NOMO-1 (cell line): ENCODE data around the gene EFNA4.

ENCODE experiments used
- DNase-seq, 2 experiments: peaks; one replicate each; lab custom pipeline; 2025; ENCODE audit not compliant: unreplicated experiment in 2 of 2; lab: John Stamatoyannopoulos, UW

The EFNA4 gene

GRCh38 chr1:155084722-155085503 is 21.4 kb downstream of the EFNA4 start:
- peak; percentile 93 to 94 for DNase-seq

GRCh38 chr1:155085504-155086127 is 22.1 kb downstream of the EFNA4 start:
- peak; percentile 41 to 47 for DNase-seq

- peak; percentile 45 to 46 for DNase-seq
Measured at GRCh38 chr1:155086128-155086741, 22.7 kb downstream of the EFNA4 start.

GRCh38 chr1:155086856-155087535 is 23.5 kb downstream of the EFNA4 start:
- no peak for DNase-seq

GRCh38 chr1:155091071-155092051 is 27.8 kb downstream of the EFNA4 start:
- DNase-seq, result peak; percentile 47 to 53

- no peak for DNase-seq
Measured at GRCh38 chr1:155092131-155092530, 28.6 kb downstream of the EFNA4 start.

- DNase-seq, result no peak
Measured at GRCh38 chr1:155092641-155093040, 29.1 kb downstream of the EFNA4 start.

- DNase-seq, result peak; percentile 27 to 55
Measured at GRCh38 chr1:155093911-155094621, 30.5 kb downstream of the EFNA4 start.

GRCh38 chr1:155094622-155094948 is 31.0 kb downstream of the EFNA4 start:
- no peak for DNase-seq

- no peak for DNase-seq
Measured at GRCh38 chr1:155099331-155099730, 35.8 kb downstream of the EFNA4 start.

GRCh38 chr1:155103325-155103724 is 39.8 kb downstream of the EFNA4 start:
- no peak for DNase-seq

GRCh38 chr1:155104605-155105534 is 41.3 kb downstream of the EFNA4 start:
- DNase-seq, result no peak

GRCh38 chr1:155105604-155106011 is 42.1 kb downstream of the EFNA4 start:
- DNase-seq, result no peak

- DNase-seq, result no peak
Measured at GRCh38 chr1:155106862-155107261, 43.3 kb downstream of the EFNA4 start.

GRCh38 chr1:155107309-155108264 is 44.0 kb downstream of the EFNA4 start:
- no peak for DNase-seq

GRCh38 chr1:155108296-155108695 is 44.8 kb downstream of the EFNA4 start:
- no peak for DNase-seq

- no peak for DNase-seq
Measured at GRCh38 chr1:155110381-155110780, 46.8 kb downstream of the EFNA4 start.
